ENCODE results near the gene SLU7.

Gene SLU7

DNA sequence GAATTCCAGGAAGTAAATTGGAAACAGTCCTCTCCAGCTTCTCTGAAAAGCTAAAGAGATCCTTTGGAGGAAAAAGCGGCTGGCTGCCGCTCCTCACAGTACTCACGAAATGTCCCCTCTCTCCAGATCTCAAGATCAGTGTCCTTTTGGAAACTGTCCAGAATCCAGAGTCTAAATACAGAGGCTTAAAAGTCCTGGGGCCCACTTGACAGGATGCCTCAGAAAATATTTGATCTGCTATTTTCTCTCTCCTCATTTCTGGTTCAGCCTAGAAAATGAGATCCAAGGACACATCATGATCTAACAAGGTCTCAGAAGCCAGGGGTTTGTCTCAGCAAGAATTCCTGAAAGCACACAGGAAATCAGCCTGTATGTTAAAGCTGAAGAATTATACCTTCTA lies 55.7 kb downstream of the SLU7 start:
- Histone ChIP-seq H3K9me3 (no peaks in the 10 kb centered on the region), H3K27ac (no peak overlapping the region)

DNA sequence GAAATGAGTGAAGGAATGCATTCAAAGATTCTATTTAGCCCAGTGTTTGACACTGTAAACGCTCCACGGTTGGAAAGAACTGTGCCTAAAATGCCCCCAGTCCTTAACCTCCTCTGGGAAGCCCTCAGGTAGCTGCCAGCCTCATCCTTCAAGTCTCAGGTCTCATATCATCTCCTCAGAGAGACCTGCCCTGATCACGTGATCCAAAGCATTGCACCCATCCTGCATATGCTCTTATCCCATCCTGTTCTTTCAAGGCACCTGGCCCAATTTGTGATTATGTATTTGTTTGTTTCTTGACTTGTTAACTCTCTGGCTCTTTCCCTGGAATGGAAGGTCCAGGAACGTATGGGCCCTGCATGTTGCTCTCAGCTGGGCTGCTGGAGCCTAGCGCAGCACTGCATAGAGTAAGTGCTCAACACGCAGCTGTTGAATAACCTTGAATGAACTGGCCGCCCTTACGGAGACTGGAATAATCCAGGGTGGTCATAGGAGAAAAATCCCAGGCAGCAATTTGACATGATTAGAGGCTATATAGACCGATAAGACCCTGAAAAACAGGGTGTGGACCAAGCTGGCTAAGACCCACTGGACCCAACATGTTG lies 57.2 kb downstream of the SLU7 start:
- H3K4me1 ChIP-seq (ENCODE audit: control insufficient read depth in 1 of 2, insufficient read depth in 1 of 2, low read depth in 1 of 2, low read length in 1 of 2) = no peaks in the 10 kb centered on the region
- H3K9me3 ChIP-seq = no peaks in the 10 kb centered on the region
- H3K27me3 ChIP-seq = peaks cover 7% of the 10 kb centered on the region
- no peaks in the 10 kb centered on the region for H3K36me3 ChIP-seq
- no peak overlapping the region for H3K4me3 ChIP-seq (ENCODE audit: low read depth in 1 of 2, low read length in 1 of 2)
- TF ChIP-seq, protein P1, sequence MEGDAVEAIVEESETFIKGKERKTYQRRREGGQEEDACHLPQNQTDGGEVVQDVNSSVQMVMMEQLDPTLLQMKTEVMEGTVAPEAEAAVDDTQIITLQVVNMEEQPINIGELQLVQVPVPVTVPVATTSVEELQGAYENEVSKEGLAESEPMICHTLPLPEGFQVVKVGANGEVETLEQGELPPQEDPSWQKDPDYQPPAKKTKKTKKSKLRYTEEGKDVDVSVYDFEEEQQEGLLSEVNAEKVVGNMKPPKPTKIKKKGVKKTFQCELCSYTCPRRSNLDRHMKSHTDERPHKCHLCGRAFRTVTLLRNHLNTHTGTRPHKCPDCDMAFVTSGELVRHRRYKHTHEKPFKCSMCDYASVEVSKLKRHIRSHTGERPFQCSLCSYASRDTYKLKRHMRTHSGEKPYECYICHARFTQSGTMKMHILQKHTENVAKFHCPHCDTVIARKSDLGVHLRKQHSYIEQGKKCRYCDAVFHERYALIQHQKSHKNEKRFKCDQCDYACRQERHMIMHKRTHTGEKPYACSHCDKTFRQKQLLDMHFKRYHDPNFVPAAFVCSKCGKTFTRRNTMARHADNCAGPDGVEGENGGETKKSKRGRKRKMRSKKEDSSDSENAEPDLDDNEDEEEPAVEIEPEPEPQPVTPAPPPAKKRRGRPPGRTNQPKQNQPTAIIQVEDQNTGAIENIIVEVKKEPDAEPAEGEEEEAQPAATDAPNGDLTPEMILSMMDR (IDR thresholded peaks at IDR 0.05) = no peak
- no peak overlapping the region for H3K27ac ChIP-seq

More for the DNA sequence above, 55.7 kb downstream of the SLU7 start:
- TF ChIP-seq, protein P1 (IDR thresholded peaks at IDR 0.05) = no peak
- no peaks in the 10 kb centered on the region for H3K36me3 ChIP-seq
- no peaks in the 10 kb centered on the region for H3K4me1 ChIP-seq (ENCODE audit: control insufficient read depth in 1 of 2, insufficient read depth in 1 of 2, low read depth in 1 of 2, low read length in 1 of 2)
- H3K27me3 ChIP-seq = peaks cover 18% of the 10 kb centered on the region
- H3K4me3 ChIP-seq (ENCODE audit: low read depth in 1 of 2, low read length in 1 of 2) = no peak overlapping the region

DNA sequence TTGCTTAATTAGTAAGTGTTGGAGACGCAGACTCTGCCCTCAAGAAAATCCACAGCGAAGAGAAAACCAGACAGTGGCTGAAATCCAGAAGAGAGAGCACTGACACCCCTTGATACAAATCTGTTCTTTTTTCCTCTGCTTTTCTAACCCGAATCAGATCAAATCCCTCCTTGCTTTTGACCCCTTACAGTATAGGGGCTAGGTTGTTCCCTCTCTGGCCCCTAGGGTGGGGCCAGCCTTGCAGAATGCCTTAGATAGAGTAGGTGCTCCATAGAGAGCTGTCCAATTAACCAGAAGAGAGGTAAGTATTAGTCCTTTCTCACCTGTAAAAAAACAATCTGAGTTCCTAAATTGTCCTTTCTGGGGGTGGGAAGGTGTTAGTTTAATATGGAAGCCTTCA lies 58.6 kb downstream of the SLU7 start:
- peaks cover 7% of the 10 kb centered on the region for H3K27me3 ChIP-seq
- H3K36me3 ChIP-seq = no peaks in the 10 kb centered on the region
- H3K4me1 ChIP-seq (ENCODE audit: control insufficient read depth in 1 of 2, insufficient read depth in 1 of 2, low read depth in 1 of 2, low read length in 1 of 2) = no peaks in the 10 kb centered on the region
- H3K27ac ChIP-seq = no peak overlapping the region
- TF ChIP-seq, protein P1 (IDR thresholded peaks at IDR 0.05) = no peak
- H3K4me3 ChIP-seq (ENCODE audit: low read depth in 1 of 2, low read length in 1 of 2) = no peak overlapping the region
- H3K9me3 ChIP-seq = no peaks in the 10 kb centered on the region

DNA sequence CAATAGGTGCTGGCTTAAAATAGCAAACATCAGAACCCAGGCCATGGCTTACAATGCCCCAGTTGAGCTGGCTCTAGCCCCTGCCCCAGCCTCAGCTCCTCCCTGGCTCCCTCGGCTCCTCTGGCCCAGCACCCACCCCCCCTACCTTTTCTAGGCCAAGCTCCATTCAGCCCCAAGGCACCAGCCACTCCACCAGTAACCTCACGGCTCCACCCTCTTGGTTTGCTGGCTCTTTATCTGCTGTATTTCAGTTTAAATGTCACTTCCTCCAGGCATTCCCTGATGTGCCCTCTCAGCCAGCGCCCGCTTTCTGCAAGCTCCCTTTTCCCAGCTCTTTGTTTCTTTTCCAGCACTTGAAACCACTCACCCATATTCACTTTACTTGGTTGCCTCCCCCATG lies 59.1 kb downstream of the SLU7 start:
- peaks cover 7% of the 10 kb centered on the region for H3K27me3 ChIP-seq

DNA sequence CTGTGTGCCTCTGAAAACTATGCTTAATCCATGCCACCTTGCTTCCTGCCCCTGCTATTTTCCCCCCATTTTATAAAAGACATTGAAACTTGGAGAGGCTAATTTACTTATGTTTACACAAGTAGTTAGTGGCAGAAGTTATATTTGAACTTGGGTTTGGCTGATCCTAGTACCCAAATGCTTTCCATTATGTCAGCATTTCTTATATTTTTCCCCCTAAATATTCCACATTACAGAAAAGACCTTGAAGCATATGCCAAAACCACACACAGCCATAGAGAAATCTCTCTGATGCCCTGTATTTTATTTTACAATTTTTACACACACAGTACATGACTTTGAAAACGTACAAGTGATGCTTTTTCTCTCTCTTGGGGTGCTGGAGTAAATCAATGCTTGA lies 59.6 kb downstream of the SLU7 start:
- Histone ChIP-seq H3K4me3 (ENCODE audit: low read depth in 1 of 2, low read length in 1 of 2) (no peak overlapping the region), H3K27ac (no peak overlapping the region), H3K4me1 (ENCODE audit: control insufficient read depth in 1 of 2, insufficient read depth in 1 of 2, low read depth in 1 of 2, low read length in 1 of 2) (no peaks in the 10 kb centered on the region), H3K27me3 (peaks cover 7% of the 10 kb centered on the region), H3K9me3 (no peaks in the 10 kb centered on the region), H3K36me3 (no peaks in the 10 kb centered on the region)
- TF ChIP-seq, protein P1 (IDR thresholded peaks at IDR 0.05) = no peak

More for the DNA sequence above, 59.1 kb downstream of the SLU7 start:
- H3K27ac ChIP-seq = no peak overlapping the region
- H3K9me3 ChIP-seq = no peaks in the 10 kb centered on the region
- H3K4me1 ChIP-seq (ENCODE audit: control insufficient read depth in 1 of 2, insufficient read depth in 1 of 2, low read depth in 1 of 2, low read length in 1 of 2) = no peaks in the 10 kb centered on the region
- no peaks in the 10 kb centered on the region for H3K36me3 ChIP-seq
- TF ChIP-seq, protein P1 (IDR thresholded peaks at IDR 0.05) = no peak
- H3K4me3 ChIP-seq (ENCODE audit: low read depth in 1 of 2, low read length in 1 of 2) = no peak overlapping the region

Data from neutrophil (primary cell).